Bronchial smooth muscle cell (primary cell): ENCODE data around the gene LIF. TPM values are rescaled to one million over a fixed set of nuclear protein-coding genes. Genes with fewer than 3 reads are reported as not detected.

Experiments
- total RNA-seq: library from RNA; depleted of rRNA; stranded (reverse); fragments of >200 nt; gene quantifications from 2 replicates; pipeline ENCODE4 v1.2.1, GENCODE V29; 2014

The LIF gene
- 12.8 and 33.7 TPM in 2 replicates for total RNA-seq

DNA sequence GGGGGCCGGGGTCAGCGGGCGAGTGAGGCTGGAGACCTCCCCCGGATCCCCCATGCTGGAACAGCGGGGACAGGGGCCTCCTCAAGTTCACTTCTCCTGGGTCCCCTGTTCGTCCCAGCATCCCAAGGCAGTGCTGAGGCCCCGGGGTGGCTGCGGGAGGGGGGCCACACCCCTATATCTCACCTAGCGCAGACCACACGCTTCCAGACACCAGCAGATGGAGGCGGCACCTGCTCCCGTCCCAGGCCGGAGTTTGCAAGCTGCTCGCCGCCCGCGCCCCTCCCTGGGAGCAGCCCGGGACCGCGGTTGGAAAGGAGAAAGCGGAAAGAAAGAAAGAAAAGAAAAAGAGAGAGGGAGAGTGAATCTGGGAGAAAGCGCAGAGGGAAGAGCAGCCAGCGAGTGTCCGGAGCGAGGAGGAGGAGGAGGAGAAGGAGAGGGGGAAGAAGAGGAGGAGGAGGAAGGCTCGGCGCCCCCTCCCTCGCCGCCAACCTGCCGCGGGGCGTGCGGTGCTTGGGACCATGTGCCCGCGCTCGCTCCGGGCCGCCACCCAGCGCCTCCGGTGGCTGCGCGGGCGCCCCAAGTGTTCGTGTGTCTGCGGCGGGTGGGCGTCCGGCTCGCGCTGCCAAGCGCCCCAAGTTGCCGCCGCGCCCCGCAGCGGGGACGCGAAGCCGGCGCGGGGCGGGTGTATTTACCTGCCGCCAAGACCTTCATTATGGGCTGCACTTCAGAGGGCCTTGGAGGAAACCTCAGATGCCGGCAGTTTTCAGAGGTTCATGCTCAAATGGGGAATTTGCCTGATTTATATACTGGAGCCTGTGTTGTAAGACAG lies at the start of gene LIF:
Gene LIF (minus strand): TSS at position 775 of the 829 bp plus-strand sequence. CDS start 64 bp downstream, at position 711.

DNA sequence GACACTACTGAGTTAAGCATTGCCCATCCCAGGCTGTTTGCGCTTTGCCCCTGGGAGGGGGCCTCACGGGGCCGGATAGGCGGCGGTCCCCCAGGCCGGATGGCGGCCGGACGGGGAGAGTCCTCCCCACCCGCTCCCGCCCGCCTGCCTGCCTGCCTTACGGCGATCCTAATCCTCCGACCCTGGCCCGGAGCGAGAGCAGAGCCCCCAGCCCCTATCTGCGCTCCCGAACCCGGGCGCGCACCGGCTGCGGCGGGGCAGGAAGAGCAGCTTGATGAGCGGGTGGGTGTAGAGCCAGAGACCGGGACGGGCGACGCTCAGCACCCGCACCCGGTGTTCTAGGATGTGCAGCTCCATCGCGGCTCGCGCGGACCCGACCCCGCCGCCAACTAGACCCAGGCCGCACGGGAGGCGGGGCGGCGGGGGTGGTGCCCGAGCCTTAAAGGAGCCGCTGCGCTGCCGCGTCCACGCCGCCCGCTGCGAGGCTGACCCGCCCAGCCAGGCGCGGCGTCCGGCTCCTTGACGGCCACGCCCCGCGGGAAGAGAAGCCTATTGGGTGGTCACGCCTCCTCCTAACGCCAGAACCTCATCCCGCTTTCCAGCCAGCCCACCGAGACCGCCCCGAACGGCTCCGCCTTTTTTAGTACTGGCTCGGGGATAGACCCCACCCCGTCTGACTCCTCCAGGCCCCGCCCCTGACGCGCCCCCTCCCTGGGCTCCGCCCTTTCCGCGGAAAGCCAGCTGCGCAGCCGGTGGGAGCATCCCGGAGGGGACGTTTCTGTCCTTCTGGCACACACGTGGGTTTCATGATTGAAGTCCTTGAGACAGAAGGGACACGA lies 42.8 kb upstream of the LIF start, which contains the start of gene CASTOR1:
Gene CASTOR1 (minus strand): TSS at position 365 of the 839 bp plus-strand sequence. CDS start 8 bp downstream, at position 357.

DNA sequence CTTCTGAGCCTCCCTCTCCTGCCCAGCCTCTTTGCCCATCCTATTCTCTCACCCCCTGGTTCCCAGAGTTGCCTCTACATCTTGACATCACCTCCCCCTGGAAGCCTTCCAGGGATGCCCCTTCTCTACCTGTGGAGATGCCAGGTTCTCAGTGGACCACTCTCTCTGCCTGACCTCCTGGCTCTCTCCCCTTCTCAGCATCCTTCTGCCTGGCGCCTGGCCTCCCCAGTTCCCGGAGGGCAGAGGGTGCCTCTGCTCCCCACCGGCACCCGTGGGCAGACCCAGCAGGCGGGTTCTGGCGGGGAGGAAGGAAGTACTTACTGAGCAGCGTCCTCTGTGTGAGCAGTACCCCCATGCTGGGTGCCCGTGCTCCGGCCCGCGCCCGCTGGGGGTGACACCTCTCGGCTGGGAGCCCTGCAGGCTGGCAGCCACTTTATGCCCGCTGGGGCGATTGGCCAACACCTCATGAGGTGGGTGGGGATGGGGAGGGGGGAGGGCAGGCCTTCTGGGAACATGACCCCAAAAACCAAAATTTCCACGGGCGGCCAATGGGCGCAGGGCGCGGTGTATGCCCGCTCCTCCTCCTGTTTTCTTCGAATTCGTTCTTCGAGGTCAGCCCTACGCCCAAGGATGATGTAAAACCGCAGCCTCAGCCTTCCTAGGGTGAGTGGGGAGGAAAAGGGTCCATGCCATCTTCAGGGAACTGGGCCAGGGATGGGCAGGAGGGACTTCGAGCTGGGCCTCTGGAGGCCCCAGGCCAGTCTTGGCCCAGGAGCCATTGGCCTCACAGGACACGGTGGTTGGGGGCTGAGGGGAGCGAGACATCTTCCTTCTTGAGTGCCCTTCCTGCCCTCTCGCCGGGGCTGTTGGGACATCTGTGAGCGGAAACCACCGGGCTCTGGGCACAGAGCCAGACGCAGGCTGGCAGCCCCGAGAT lies 20.2 kb upstream of the LIF start, which contains the start of gene OSM:
Gene OSM (minus strand): TSS at position 407 of the 937 bp plus-strand sequence. CDS start 52 bp downstream, at position 355.

Other genes with a start within 250 kb of the LIF start
- 0.16 TPM in 1 of 2 replicates, not detected in the other for gene HORMAD2, start 166.3 kb downstream of the LIF start, total RNA-seq
- not detected in 2 replicates for gene OSM, start 20.1 kb upstream of the LIF start, total RNA-seq
- 7.3 and 12.6 TPM in 2 replicates for gene CASTOR1, start 42.7 kb upstream of the LIF start, total RNA-seq
- 8.5 and 10.1 TPM in 2 replicates for gene TBC1D10A, start 80.2 kb upstream of the LIF start, total RNA-seq
- 12.8 and 25.2 TPM in 2 replicates for gene SF3A1, start 110.1 kb upstream of the LIF start, total RNA-seq
- 1.4 and 1.9 TPM in 2 replicates for gene CCDC157, start 110.2 kb upstream of the LIF start, total RNA-seq
- gene RNF215, start 140.7 kb upstream of the LIF start, total RNA-seq: 22.1 and 29.5 TPM in 2 replicates
- 9.1 and 19.1 TPM in 2 replicates for gene SEC14L2, start 150.3 kb upstream of the LIF start, total RNA-seq
- 2.0 TPM in 2 replicates for gene MTFP1, start 179.0 kb upstream of the LIF start, total RNA-seq
- gene SEC14L3, start 225.3 kb upstream of the LIF start, total RNA-seq: not detected in 2 replicates